Upper lobe of left lung (tissue), 4 donors: ENCODE results near the gene ADGRD1.

ENCODE experiments used
- POLR2A ChIP-seq, 4 donors: fragments of 450-650 bp; IDR thresholded peaks; one replicate each; pipeline ENCODE4 v1.5.1; 2016 to 2017; ENCODE audit warnings: antibody characterized with exemption in 4 of 4, mild to moderate bottlenecking in 2 of 4
- POLR2AphosphoS5 ChIP-seq, 2 donors: sonication (generic); formaldehyde crosslinking; IDR thresholded peaks; one replicate each; pipeline ENCODE4 v1.5.1; 2017; ENCODE audit warnings: antibody characterized with exemption in 2 of 2

DNA sequence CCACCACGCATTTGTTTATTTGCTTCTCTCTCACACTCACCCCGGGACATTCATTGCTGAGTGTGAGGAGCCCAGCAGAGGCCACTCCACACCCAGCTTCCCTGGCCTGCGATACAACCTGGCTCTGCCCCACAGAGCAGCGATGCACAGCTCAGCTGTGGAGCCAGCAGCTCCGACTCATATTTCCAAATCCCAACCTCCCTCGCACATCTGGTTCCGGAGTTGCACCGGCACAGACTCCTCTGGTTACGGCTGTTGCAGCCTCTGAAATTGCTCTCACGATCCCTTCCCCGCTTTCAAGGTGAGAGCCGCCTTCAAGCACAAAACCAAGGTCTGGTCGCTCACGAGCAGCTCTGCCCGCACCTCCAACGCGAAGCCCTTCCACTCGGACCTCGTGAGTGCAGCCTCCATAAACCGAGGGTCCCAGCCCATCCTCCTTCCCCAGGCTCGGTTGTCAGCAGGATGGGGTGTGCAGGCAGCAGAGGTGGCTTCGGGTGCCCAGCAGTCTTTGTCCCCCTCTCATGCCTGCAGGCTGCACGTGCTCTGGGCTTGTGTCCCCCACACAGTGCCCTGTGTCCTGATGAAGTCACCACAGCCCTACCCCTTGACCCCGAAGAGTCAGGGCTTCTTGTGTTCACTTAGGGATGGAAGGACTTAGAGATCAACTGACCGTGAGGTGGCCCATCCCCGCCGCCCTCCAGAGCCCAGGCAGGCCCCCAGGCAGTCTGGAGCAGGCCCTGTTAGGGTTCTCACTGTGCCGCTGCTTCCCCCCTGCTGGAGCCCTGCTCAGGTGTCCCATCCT, 184.3 kb downstream of the ADGRD1 start:
- TF ChIP-seq POLR2AphosphoS5 (IDR thresholded peaks at IDR 0.05) (no peak), POLR2A (IDR thresholded peaks at IDR 0.05) (no peak)
